EL (cell line): Measurements from ENCODE around the gene NRCAM.
A peak's percentile ranks its signal among the peaks of the same experiment; 100 is the strongest.
"Not testable (repeated sequence)": the region's sequence is repeated elsewhere in the genome, so short reads cannot be mapped to it uniquely, and the experiment has no call there.

Source experiments
- DNase-seq: peaks from one replicate; pipeline ENCODE4 v3.0.0-alpha.2; 2016

The NRCAM gene

DNA sequence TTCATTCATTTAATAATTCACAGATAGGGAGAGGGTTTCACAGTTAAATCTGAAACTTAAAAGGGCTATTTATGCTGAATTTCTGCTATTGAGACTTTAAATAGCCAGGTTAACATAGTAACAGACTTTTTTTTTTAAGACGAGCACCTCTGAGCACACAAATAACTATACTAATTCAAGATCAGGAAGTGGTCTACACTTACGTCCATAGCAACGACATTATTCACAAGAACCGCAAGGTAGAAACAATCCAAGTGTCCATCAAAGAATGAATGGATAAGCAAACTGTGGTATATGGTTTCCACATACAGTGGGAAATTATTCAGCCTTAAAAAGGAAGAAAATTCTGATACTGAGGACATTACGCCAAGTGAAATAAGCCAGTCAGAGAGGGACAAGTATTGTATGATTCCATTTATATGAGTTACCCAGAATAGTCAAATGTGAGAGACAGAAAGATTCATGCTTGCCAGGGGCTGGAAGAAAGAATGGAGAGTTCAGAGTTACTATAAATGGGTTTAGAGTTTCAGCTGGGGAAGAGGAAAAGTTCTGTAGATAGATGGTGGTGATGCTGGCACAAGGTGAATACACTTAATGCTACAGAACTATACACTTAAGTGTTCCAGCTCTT is 185.7 kb downstream of the NRCAM start:
- no peak for DNase-seq

GRCh38 chr7:108268200-108268820 is 187.9 kb downstream of the NRCAM start:
- peak; percentile 4 for DNase-seq

GRCh38 chr7:108267615-108268014 is 188.6 kb downstream of the NRCAM start:
- DNase-seq: no peak

GRCh38 chr7:108266491-108266890 is 189.7 kb downstream of the NRCAM start:
- no peak for DNase-seq

DNA sequence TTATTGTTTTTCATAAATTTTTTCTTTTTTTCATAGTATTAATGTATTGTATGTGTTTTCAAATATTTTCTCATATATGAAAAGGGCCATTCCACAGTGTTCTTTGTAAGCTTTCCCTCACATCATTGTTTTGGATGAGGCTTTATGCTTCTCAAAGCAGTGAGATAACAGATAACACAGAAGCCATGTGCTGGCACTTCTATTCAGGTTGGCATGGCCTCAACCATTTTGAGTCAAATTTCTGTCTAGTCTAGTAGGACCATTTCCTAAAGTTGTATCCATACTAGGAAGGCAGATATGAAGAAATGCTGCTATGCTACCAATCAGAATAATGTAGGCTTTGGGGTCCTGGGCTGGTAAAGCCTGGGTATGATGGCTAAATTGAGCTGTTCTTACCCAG is 190.2 kb downstream of the NRCAM start:
- no peak for DNase-seq

DNA sequence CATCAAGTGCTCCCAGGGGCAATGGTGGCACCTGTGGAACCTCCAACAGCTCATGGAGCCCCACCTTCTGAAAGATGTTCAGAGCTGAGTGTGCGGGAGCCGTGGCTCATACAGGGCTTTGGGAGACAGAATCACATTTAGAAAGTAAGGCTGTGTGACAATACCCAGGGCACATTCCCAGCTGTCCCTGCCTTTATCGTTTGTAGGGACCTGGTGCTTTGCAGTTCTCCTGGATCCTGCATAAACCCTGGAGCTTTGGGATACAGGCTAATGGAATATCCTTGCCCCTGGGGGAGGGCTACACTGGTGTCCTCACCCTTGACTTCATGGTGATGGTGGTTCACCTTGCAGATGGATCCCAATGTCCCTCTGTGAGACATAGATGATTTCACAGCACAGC is 191.2 kb downstream of the NRCAM start:
- no peak for DNase-seq

DNA sequence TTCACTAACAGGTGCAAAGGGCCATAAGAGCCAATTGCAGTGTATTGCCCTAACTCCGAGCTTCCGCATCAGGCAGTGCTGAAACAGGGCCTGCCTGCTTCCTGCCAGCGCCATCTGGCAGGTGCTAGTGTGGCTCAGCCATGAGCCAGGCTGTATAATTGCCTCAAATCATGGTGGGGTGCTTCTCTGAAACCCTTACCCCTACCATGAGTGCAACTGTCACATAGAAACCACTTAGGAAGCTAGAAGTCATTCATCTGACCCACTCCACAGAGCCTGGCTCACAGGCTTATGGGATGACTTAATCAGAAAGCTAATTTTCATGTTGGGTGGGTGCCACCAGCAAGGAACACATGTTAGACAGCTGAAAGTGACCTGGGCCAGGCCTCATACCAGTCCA is 192.8 kb downstream of the NRCAM start:
- no peak for DNase-seq

- no peak for DNase-seq
These were observed 194.5 kb downstream of the NRCAM start for GRCh38 chr7:108261560-108262255.

- not testable (repeated sequence) for DNase-seq
These were observed 196.8 kb downstream of the NRCAM start for GRCh38 chr7:108259447-108259846.

GRCh38 chr7:108257954-108258353 is 198.3 kb downstream of the NRCAM start:
- DNase-seq: no peak

DNA sequence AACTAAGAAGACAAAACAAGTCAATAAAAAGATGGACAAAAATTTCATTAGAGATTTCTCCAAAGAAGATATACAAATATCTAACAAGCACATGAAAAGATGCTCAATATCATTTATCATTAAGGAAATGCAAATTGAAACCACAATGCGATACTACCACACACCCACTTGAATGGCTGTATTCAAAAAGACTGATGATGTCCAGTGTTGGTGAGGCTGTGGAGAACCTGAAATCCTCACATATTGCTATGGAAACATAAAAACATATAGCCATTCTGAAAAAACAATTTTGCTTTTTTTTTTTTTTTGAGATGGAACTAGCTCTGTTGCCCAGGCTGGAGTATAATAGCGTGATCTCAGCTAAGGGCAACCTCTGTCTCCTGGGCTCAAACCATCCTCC is 202.0 kb downstream of the NRCAM start:
- no peak for DNase-seq

- DNase-seq: no peak
These were observed 202.8 kb downstream of the NRCAM start for GRCh38 chr7:108253275-108254044.

DNA sequence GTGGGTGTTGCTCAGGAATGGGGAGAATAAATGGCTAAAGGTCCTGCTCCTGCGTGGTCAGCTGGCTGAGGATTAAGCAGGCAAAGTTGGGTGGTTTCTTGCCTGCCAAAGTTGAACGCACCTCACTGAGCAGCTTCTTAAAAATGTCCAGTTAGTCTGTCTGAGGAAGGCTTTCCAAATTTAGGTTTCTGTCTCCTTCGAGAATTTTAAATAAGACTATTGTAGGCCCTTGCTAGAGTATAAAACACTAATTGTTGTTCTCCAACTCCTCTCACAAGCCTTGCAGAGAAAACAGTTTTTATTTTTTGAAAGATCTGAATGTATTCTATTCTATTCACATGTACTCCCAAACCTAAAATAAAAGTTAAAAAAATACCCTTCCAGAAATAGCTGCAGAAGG is 204.1 kb downstream of the NRCAM start:
- DNase-seq: no peak

GRCh38 chr7:108251700-108252099 is 204.5 kb downstream of the NRCAM start:
- DNase-seq: no peak

GRCh38 chr7:108249453-108249852 is 206.8 kb downstream of the NRCAM start:
- DNase-seq: no peak

DNA sequence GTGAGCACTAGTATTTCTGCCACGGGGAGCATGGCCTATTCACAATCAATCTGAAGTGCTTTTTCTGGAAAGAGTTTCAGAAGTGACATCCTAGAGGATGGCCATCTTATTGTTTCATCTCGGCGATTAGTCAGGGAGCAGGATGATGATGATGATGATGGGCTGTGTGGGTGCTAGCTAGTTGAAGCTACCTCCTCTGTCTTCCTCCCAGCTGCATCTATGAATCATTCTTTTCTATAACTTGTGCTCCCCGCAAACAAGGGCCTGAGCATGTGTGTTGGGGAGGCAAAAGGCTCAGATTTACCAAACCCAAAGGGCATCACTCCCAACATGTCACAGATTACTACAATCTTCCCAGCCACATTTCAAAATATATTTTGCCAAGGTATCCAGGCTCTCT is 207.4 kb downstream of the NRCAM start:
- DNase-seq: no peak

GRCh38 chr7:108248418-108248817 is 207.8 kb downstream of the NRCAM start:
- no peak for DNase-seq

GRCh38 chr7:108247614-108248013 is 208.6 kb downstream of the NRCAM start:
- DNase-seq: no peak

DNA sequence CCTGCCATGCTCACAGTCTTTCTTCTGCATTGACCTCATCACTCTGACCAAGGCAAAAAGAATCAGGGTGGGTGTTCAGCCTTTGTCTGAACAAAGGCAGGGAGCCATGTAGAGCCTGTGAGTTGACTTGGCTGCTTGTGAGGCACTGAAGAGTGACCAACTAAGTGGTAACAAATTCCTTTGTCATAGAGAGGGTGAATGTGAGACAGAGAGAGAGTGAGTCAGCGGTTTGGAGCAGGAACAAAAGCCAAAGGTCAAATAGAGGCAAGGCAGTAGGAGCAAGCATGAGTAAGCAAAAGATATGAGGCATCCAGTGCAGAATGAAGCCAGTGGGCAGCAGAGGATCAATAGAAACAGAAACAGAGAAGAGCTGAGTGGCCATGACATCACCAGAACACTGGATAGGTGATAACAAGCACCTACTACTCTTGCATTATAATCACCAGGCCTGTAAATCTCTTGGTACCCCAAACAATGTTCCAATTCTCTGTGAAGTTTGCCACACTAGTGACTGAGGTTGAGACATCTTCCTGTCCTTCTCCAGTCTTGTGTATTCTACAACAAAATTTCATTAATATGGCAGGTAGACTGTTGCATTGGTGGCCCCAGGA is 209.9 kb downstream of the NRCAM start:
- peak; percentile 96 for DNase-seq

DNA sequence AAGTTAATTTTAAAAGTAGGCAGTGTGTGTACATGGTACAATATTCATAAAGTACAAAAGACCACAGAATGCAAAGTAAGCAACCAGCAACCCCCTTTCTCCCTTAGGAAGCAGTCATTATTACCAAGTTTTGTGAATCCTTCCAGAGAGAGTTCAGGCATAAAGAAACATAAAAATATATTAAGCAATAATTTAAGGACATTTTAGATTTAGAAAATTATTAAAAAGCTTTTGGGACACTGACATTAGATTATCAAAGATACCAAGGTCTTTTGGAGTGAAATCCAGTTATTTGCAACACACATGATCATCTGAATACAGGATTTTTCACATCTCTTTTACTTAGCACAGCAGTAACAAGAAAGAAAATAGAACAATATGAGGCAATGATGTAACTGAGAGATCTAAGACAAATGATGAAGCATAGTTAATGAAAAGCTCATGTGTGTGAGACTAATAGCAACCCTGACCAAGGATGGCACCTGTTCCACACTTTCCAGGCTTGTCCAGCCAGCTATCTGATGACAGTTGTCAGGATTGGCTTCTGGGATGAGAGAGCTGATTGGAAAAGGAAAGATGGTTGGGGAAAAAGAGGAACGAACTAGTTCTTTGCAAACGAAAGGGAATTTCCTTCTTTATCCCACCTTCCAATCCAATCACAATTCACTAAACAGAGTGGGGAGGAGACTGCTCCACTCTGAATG is 210.6 kb downstream of the NRCAM start:
- DNase-seq: no peak

DNA sequence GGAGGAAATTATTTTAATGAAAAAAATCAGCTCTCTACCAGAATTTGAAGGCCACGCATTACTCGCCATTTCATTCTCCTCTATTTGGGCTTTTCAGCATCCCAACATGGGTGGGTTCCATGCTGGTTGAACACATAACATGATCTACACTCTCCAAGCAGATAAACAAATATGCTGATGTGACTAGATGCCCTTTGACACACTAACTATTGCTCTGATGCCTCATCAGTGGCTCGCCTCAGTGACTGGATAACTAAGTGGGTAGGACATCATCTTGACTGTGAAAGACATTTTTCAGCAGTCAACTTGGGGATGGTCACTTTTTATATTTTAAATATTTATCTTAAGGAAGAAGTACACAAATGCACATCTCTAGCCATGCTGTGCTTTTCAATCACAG is 212.1 kb downstream of the NRCAM start:
- no peak for DNase-seq

- no peak for DNase-seq
These were observed 216.6 kb downstream of the NRCAM start for GRCh38 chr7:108239501-108240225.
